Neural cell (in vitro differentiated cells): ENCODE measurements around the gene TMEM252. TPM values are rescaled to one million over a fixed set of nuclear protein-coding genes. Genes with fewer than 3 reads are reported as not detected.

ENCODE experiments used
- H2AFZ ChIP-seq: fragments of 200-600, 300-800 bp; sonication (generic), shearing (Covaris generic); 2 replicates; pipeline ENCODE4 v1.6.0; 2014; ENCODE audit warnings: low read depth, mild to moderate bottlenecking, antibody characterized with exemption, low read length, moderate library complexity
- H3F3A ChIP-seq: fragments of 200-600 bp; shearing (Covaris generic); 2 replicates; pipeline ENCODE4 v1.6.1; 2016; ENCODE audit warnings: mild to moderate bottlenecking, moderate library complexity, mixed read lengths, antibody characterized with exemption, low read length; ENCODE audit not compliant: insufficient read depth, poor library complexity, severe bottlenecking
- H3K27ac ChIP-seq: fragments of 200-600, 300-800 bp; sonication (generic), shearing (Covaris generic); 2 replicates; pipeline ENCODE4 v1.5.1; 2014; ENCODE audit warnings: mild to moderate bottlenecking, low read length, moderate library complexity
- H3K27me3 ChIP-seq: fragments of 300-800, 200-600 bp; sonication (generic), shearing (Covaris generic); 2 replicates; pipeline ENCODE4 v1.6.0; 2014; ENCODE audit warnings: mild to moderate bottlenecking, low read depth, low read length, moderate library complexity; ENCODE audit not compliant: insufficient read depth
- H3K36me3 ChIP-seq: fragments of 300-800, 200-600 bp; sonication (generic), shearing (Covaris generic); 2 replicates; pipeline ENCODE4 v1.5.1; 2014; ENCODE audit warnings: mild to moderate bottlenecking, antibody characterized with exemption, low read length, moderate library complexity; ENCODE audit not compliant: insufficient read depth
- H3K4me2 ChIP-seq: fragments of 300-800, 200-600 bp; sonication (generic), shearing (Covaris generic); 2 replicates; pipeline ENCODE4 v1.6.0; 2014; ENCODE audit warnings: mild to moderate bottlenecking, low read length
- H3K4me3 ChIP-seq: fragments of 300-800, 200-600 bp; sonication (generic), shearing (Covaris generic); 2 replicates; pipeline ENCODE4 v1.5.1; 2014; ENCODE audit warnings: mild to moderate bottlenecking, low read length, moderate library complexity
- H3K79me2 ChIP-seq: fragments of 200-600 bp; shearing (Covaris generic); replicated peaks from 2 replicates; pipeline ENCODE4 v1.6.0; 2014; ENCODE audit warnings: mild to moderate bottlenecking, low read length, moderate library complexity; ENCODE audit not compliant: insufficient read depth
- H3K9ac ChIP-seq: fragments of 300-800, 200-600 bp; sonication (generic), shearing (Covaris generic); 2 replicates; pipeline ENCODE4 v1.6.1; 2016; ENCODE audit warnings: mild to moderate bottlenecking, low read length, mixed read lengths
- H3K9me2 ChIP-seq: fragments of 200-600 bp; shearing (Covaris generic); 2 replicates; pipeline ENCODE4 v1.6.1; 2016; ENCODE audit warnings: mild to moderate bottlenecking, low read length, mixed read lengths; ENCODE audit not compliant: insufficient read depth
- H3K9me3 ChIP-seq: fragments of 200-600, 300-800 bp; sonication (generic), shearing (Covaris generic); 2 replicates; pipeline ENCODE4 v1.6.1; 2016; ENCODE audit warnings: mild to moderate bottlenecking, mixed run types, low read length, moderate library complexity, mixed read lengths
- H4K20me1 ChIP-seq: fragments of 200-600 bp; shearing (Covaris generic); 2 replicates; pipeline ENCODE4 v1.6.1; 2016; ENCODE audit warnings: mild to moderate bottlenecking, mixed run types; ENCODE audit not compliant: insufficient read depth
- CTCF ChIP-seq: fragments of 450-650 bp; IDR thresholded peaks from 2 replicates; pipeline ENCODE4 v1.5.1; 2014; ENCODE audit warnings: antibody characterized with exemption, mild to moderate bottlenecking, moderate library complexity; ENCODE audit not compliant: poor library complexity, severe bottlenecking
- EP300 ChIP-seq: fragments of 450-650 bp; conservative IDR thresholded peaks from 2 replicates; pipeline ENCODE4 v1.6.1; 2014; ENCODE audit warnings: antibody characterized with exemption, mild to moderate bottlenecking, moderate library complexity; ENCODE audit not compliant: poor library complexity, severe bottlenecking
- EZH2 ChIP-seq: fragments of 200-600, 300-800 bp; shearing (Covaris generic), sonication (generic); IDR thresholded peaks from 2 replicates; pipeline ENCODE4 v1.6.1; 2014; ENCODE audit warnings: antibody characterized with exemption, low read length, borderline replicate concordance, mild to moderate bottlenecking; ENCODE audit not compliant: insufficient read depth, poor library complexity, severe bottlenecking
- MXI1 ChIP-seq: fragments of 450-650 bp; conservative IDR thresholded peaks from 2 replicates; pipeline ENCODE4 v1.6.1; 2014; ENCODE audit warnings: antibody characterized with exemption, mild to moderate bottlenecking; ENCODE audit not compliant: poor library complexity, severe bottlenecking
- POLR2AphosphoS5 ChIP-seq: IDR thresholded peaks from 2 replicates; pipeline ENCODE4 v1.6.1; 2012
- RAD21 ChIP-seq: fragments of 450-650 bp; conservative IDR thresholded peaks from 2 replicates; pipeline ENCODE4 v1.6.1; 2014; ENCODE audit warnings: antibody characterized with exemption, mild to moderate bottlenecking, moderate library complexity
- SMC3 ChIP-seq: fragments of 450-650 bp; conservative IDR thresholded peaks from 2 replicates; pipeline ENCODE4 v1.6.1; 2014; ENCODE audit warnings: antibody characterized with exemption, mild to moderate bottlenecking, moderate library complexity; ENCODE audit not compliant: poor library complexity
- TAF1 ChIP-seq: IDR thresholded peaks from 2 replicates; pipeline ENCODE4 v1.6.1; 2012; ENCODE audit warnings: low read depth
- polyA minus RNA-seq: library from RNA; depleted of rRNA, polyadenylated mRNA; stranded (reverse); fragments of >200 nt; gene quantifications from 2 replicates; pipeline ENCODE4 v1.2.3, GENCODE V29; 2014
- polyA plus RNA-seq: library from polyadenylated mRNA; depleted of rRNA; stranded (reverse); fragments of >200 nt; gene quantifications from 2 replicates; pipeline ENCODE4 v1.2.3, GENCODE V29; 2014
- TF ChIP-seq, protein P1 (sequence below): IDR thresholded peaks from 2 replicates; pipeline ENCODE4 v1.6.1; 2012; ENCODE audit warnings: borderline replicate concordance

TMEM252 gene
- polyA plus RNA-seq (not detected in 2 replicates), polyA minus RNA-seq (not detected in 2 replicates)

DNA sequence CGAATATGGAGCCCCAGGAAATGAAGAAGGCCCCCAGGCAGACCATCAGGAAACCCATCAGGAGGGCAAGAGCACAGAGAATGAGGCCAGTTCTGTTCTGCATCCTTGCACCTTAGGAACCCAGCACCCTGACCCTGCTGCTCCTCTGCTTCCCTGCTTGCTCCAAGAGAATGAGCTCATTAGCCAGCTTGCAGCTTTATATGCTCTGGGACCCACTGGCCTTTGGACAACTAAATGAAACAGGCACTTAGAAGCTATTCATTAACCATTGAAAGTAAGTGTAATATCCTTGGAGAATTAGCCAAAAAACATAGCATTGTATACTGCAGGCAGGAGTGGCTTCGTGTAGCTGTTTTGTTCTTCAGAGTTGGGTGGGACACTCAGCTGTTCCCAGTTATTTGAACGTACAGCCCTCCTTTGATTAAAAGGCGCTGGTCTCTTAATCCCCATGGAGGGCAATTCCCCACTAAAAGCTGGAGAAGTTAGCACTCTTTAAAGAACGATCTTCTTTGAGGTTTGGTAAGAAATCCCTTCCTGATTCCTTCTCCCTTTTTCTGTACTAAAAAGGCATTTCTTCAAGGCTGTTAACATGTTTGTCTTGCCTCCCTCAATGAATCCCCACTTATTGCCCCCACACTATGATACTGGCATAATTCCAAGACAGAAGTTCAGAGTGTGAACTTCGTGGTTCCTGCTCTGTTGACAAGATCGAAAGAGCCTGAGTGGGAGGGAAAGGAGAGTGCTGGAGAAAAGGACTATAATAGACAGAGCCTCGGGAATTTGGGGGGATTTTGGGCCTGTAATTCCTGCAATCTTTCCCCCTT, at the start of gene TMEM252:
TMEM252 (minus strand) TSS at position 172 of the 824 bp plus-strand sequence; CDS start at position 103, 69 bp downstream.
- no peaks in the 10 kb centered on the region for H3K9me3 ChIP-seq
- H3K4me3 ChIP-seq: no peak within 1 kb of the TSS
- H3K4me2 ChIP-seq: no peak within 1 kb of the TSS
- H2AFZ ChIP-seq: no peak within 1 kb of the TSS
- H3K36me3 ChIP-seq: no peaks in the 10 kb centered on the region
- no peaks in the 10 kb centered on the region for H3K9me2 ChIP-seq
- H4K20me1 ChIP-seq: no peaks in the 10 kb centered on the region
- H3K9ac ChIP-seq: no peak within 1 kb of the TSS
- no peak for TF ChIP-seq EZH2
- no peak for TF ChIP-seq CTCF
- TF ChIP-seq RAD21: no peak
- TF ChIP-seq SMC3: no peak
- TF ChIP-seq, protein P1, sequence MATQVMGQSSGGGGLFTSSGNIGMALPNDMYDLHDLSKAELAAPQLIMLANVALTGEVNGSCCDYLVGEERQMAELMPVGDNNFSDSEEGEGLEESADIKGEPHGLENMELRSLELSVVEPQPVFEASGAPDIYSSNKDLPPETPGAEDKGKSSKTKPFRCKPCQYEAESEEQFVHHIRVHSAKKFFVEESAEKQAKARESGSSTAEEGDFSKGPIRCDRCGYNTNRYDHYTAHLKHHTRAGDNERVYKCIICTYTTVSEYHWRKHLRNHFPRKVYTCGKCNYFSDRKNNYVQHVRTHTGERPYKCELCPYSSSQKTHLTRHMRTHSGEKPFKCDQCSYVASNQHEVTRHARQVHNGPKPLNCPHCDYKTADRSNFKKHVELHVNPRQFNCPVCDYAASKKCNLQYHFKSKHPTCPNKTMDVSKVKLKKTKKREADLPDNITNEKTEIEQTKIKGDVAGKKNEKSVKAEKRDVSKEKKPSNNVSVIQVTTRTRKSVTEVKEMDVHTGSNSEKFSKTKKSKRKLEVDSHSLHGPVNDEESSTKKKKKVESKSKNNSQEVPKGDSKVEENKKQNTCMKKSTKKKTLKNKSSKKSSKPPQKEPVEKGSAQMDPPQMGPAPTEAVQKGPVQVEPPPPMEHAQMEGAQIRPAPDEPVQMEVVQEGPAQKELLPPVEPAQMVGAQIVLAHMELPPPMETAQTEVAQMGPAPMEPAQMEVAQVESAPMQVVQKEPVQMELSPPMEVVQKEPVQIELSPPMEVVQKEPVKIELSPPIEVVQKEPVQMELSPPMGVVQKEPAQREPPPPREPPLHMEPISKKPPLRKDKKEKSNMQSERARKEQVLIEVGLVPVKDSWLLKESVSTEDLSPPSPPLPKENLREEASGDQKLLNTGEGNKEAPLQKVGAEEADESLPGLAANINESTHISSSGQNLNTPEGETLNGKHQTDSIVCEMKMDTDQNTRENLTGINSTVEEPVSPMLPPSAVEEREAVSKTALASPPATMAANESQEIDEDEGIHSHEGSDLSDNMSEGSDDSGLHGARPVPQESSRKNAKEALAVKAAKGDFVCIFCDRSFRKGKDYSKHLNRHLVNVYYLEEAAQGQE: no peak
- TF ChIP-seq TAF1: no peak
- no peak for TF ChIP-seq POLR2AphosphoS5
- no peak for TF ChIP-seq MXI1
- no peak for TF ChIP-seq EP300
- no peak within 1 kb of the TSS for H3K27ac ChIP-seq
- no peaks in the 10 kb centered on the region for H3K79me2 ChIP-seq
- no peaks in the 10 kb centered on the region for H3F3A ChIP-seq
- no peaks in the 10 kb centered on the region for H3K27me3 ChIP-seq

- TF ChIP-seq RAD21: no peak
- Histone ChIP-seq H3K4me3 (no peak overlapping the region), H3K79me2 (no peaks in the 10 kb centered on the region), H4K20me1 (no peaks in the 10 kb centered on the region), H3K9ac (no peak overlapping the region), H3K27ac (no peak overlapping the region), H3K9me3 (no peaks in the 10 kb centered on the region), H3K27me3 (no peaks in the 10 kb centered on the region), H2AFZ (no peak overlapping the region), H3F3A (no peaks in the 10 kb centered on the region), H3K36me3 (no peaks in the 10 kb centered on the region), H3K4me2 (no peak overlapping the region), H3K9me2 (no peaks in the 10 kb centered on the region)
These were observed 44.5 kb upstream of the TMEM252 start for GRCh38 chr9:68585034-68585761.
